HCT116 (cell line): ENCODE results near the gene TBRG1. TPM values are rescaled to one million over a fixed set of nuclear protein-coding genes. Genes with fewer than 3 reads are reported as not detected.

ENCODE experiments used
- ATAC-seq: fragments of 200-7000 bp; cut with Tn5 transposase; 2 replicates; pipeline ENCODE4 v1.9.1; 2020; ENCODE audit warnings: mild to moderate bottlenecking, moderate library complexity
- BruUV-seq: library from RNA; stranded (reverse); fragments of 400-500 nt; replicated peaks from 2 replicates; lab custom pipeline; 2021; lab: Mats Ljungman, UMichigan
- CTCF ChIA-PET: fragments of 300-600 bp; sonication (Branson Sonifier 250); formaldehyde crosslinking; loops from one replicate; lab custom pipeline; 2021; ENCODE audit warnings: antibody characterized with exemption; lab: Charles Lee
- POLR2A ChIA-PET: fragments of 300-600, 350-600 bp; sonication (Branson Sonifier 250); formaldehyde crosslinking; loops from one replicate; lab custom pipeline; 2021; ENCODE audit warnings: antibody characterized with exemption; lab: Charles Lee
- RAD21 ChIA-PET, 2 experiments: fragments of 300-600 bp; sonication (Branson Sonifier 250); formaldehyde crosslinking; loops; one replicate each; lab custom pipeline; 2023; ENCODE audit warnings: low total read pairs in 2 of 2; ENCODE audit not compliant: uncharacterized antibody in 2 of 2, unreplicated experiment in 2 of 2, low non-redundant PET in 1 of 2; lab: Charles Lee
- DNase-seq: peaks from one replicate; pipeline ENCODE4 v3.0.0-alpha.2; 2010; ENCODE audit warnings: low read depth, low spot score
- H2AFZ ChIP-seq: fragments of 200-600 bp; shearing (Covaris generic), sonication (generic); 2 replicates; pipeline ENCODE4 v1.6.1; 2017; ENCODE audit warnings: low read depth, mixed run types, mixed read lengths, antibody characterized with exemption, low read length; ENCODE audit not compliant: poor library complexity, severe bottlenecking
- H3K27ac ChIP-seq: 2 replicates; pipeline ENCODE4 v1.5.1; 2012; ENCODE audit warnings: low read depth, low read length
- H3K27me3 ChIP-seq: fragments of 200-600 bp; sonication (generic); 2 replicates; pipeline ENCODE4 v1.6.1; 2016; ENCODE audit warnings: mixed run types, low read length, mixed read lengths; ENCODE audit not compliant: insufficient read depth
- H3K36me3 ChIP-seq, 2 experiments: fragments of 200-500 bp in 1 of 2; fragments of 200-600 bp in 1 of 2; sonication (Bioruptor generic) in 1 of 2; sonication (generic) in 1 of 2; 2 replicates each; pipeline versions ENCODE4 v1.5.1 to v1.6.1; 2014 to 2016; ENCODE audit warnings: low read length in 2 of 2, inconsistent platforms in 1 of 2, mixed read lengths in 1 of 2, mixed run types in 1 of 2; ENCODE audit not compliant: insufficient read depth in 2 of 2, control insufficient read depth in 1 of 2
- H3K4me1 ChIP-seq, 2 experiments: fragments of 200-600 bp in 1 of 2; sonication (generic) in 1 of 2; 2 replicates each; pipeline versions ENCODE4 v1.5.1 to v1.6.1; 2012 to 2017; ENCODE audit warnings: low read length in 2 of 2, inconsistent platforms in 1 of 2, mild to moderate bottlenecking in 1 of 2, mixed read lengths in 1 of 2, mixed run types in 1 of 2, moderate library complexity in 1 of 2; ENCODE audit not compliant: insufficient read depth in 2 of 2, control insufficient read depth in 1 of 2
- H3K4me2 ChIP-seq: fragments of 200-600 bp; sonication (generic); 2 replicates; pipeline ENCODE4 v1.6.1; 2017; ENCODE audit warnings: mixed run types, low read length, mixed read lengths
- H3K4me3 ChIP-seq, 2 experiments: fragments of 200-600 bp in 1 of 2; sonication (generic) in 1 of 2; replicated peaks in 1 of 2; 2 replicates each; pipeline ENCODE4 v1.5.1; 2011 to 2016; ENCODE audit warnings: low read length in 2 of 2, control low read depth in 1 of 2, low read depth in 1 of 2, mild to moderate bottlenecking in 1 of 2, mixed read lengths in 1 of 2, mixed run types in 1 of 2
- H3K79me2 ChIP-seq: fragments of 200-600 bp; sonication (generic); 2 replicates; pipeline ENCODE4 v1.6.1; 2017; ENCODE audit warnings: mild to moderate bottlenecking, mixed run types, low read length, moderate library complexity, mixed read lengths; ENCODE audit not compliant: insufficient read depth
- H3K9ac ChIP-seq: fragments of 200-600 bp; sonication (generic); 2 replicates; pipeline ENCODE4 v1.6.1; 2016; ENCODE audit warnings: low read length, mixed read lengths
- H3K9me2 ChIP-seq: fragments of 200-600 bp; sonication (generic), shearing (Covaris generic); 2 replicates; pipeline ENCODE4 v1.6.1; 2017; ENCODE audit warnings: mixed run types, mild to moderate bottlenecking, moderate library complexity; ENCODE audit not compliant: insufficient read depth
- H3K9me3 ChIP-seq, 2 experiments: fragments of 200-500 bp in 1 of 2; fragments of 200-600 bp in 1 of 2; sonication (Bioruptor generic) in 1 of 2; sonication (generic) in 1 of 2; 2 replicates each; pipeline ENCODE4 v1.6.1; 2014 to 2017; ENCODE audit warnings: low read length in 2 of 2, mixed read lengths in 2 of 2, inconsistent platforms in 1 of 2, low read depth in 1 of 2, mild to moderate bottlenecking in 1 of 2, mixed run types in 1 of 2, moderate library complexity in 1 of 2; ENCODE audit not compliant: control insufficient read depth in 1 of 2, insufficient read depth in 1 of 2
- H4K20me1 ChIP-seq: fragments of 200-600 bp; sonication (generic), shearing (Covaris generic); 2 replicates; pipeline ENCODE4 v1.6.1; 2017; ENCODE audit warnings: mixed run types, mild to moderate bottlenecking, moderate library complexity; ENCODE audit not compliant: insufficient read depth
- CBX3 ChIP-seq: IDR thresholded peaks from 2 replicates; pipeline ENCODE4 v1.6.1; 2012; ENCODE audit warnings: low read depth
- CTCF ChIP-seq, 3 experiments: fragments of 200-600 bp in 1 of 3; sonication (generic) in 1 of 3; IDR thresholded peaks in 2 of 3; conservative IDR thresholded peaks in 1 of 3; 2 replicates each; pipeline ENCODE4 v1.5.1; 2012 to 2017; ENCODE audit warnings: low read depth in 2 of 3, low read length in 2 of 3, antibody characterized with exemption in 1 of 3, borderline replicate concordance in 1 of 3, control low read depth in 1 of 3, mild to moderate bottlenecking in 1 of 3, mixed read lengths in 1 of 3, mixed run types in 1 of 3, moderate library complexity in 1 of 3; ENCODE audit not compliant: insufficient read depth in 1 of 3
- EZH2 ChIP-seq: fragments of 200-600 bp; sonication (generic); IDR thresholded peaks from 2 replicates; pipeline ENCODE4 v1.6.1; 2017; ENCODE audit warnings: antibody characterized with exemption, mixed run types
- FOSL1 ChIP-seq: IDR thresholded peaks from 2 replicates; pipeline ENCODE4 v1.6.1; 2012; ENCODE audit warnings: low read depth
- JUND ChIP-seq: IDR thresholded peaks from 2 replicates; pipeline ENCODE4 v1.6.1; 2012
- POLR2AphosphoS5 ChIP-seq: IDR thresholded peaks from 2 replicates; pipeline ENCODE4 v1.6.1; 2011; ENCODE audit warnings: mild to moderate bottlenecking, low read depth, low read length, moderate library complexity
- REST ChIP-seq: IDR thresholded peaks from 2 replicates; pipeline ENCODE4 v1.6.1; 2012; ENCODE audit warnings: low read depth
- SP1 ChIP-seq: IDR thresholded peaks from 2 replicates; pipeline ENCODE4 v1.6.1; 2012; ENCODE audit warnings: low read depth
- SRF ChIP-seq: IDR thresholded peaks from 2 replicates; pipeline ENCODE4 v1.6.1; 2012; ENCODE audit warnings: low read depth
- TCF7L2 ChIP-seq: IDR thresholded peaks from 2 replicates; pipeline ENCODE4 v1.7.0; 2011; ENCODE audit warnings: borderline replicate concordance, inconsistent platforms; ENCODE audit not compliant: insufficient read depth, insufficient read length; ENCODE audit errors: extremely low read depth
- YY1 ChIP-seq: IDR thresholded peaks from 2 replicates; pipeline ENCODE4 v1.6.1; 2011; ENCODE audit warnings: low read length, low read depth, moderate library complexity, mild to moderate bottlenecking; ENCODE audit not compliant: insufficient replicate concordance; ENCODE audit errors: extremely low read depth
- ZFX ChIP-seq: fragments of 450-650 bp; IDR thresholded peaks from 2 replicates; pipeline ENCODE4 v1.6.1; 2017
- ZNF274 ChIP-seq: fragments of 200-500 bp; sonication (Bioruptor generic); IDR thresholded peaks from 2 replicates; pipeline ENCODE4 v1.6.1; 2014; ENCODE audit warnings: mild to moderate bottlenecking, low read depth, low read length, inconsistent platforms
- intact Hi-C: fragments of 100-400 bp; cut with micrococcal nuclease; formaldehyde crosslinking; loops from 2 replicates; pipeline ENCODE4 v1.10.0; 2022
- total RNA-seq: library from RNA; stranded (reverse); gene quantifications from one replicate; pipeline ENCODE4 v1.2.1, GENCODE V29; 2021; ENCODE audit not compliant: unreplicated experiment
- TF ChIP-seq, protein P1 (sequence below): IDR thresholded peaks from 2 replicates; pipeline ENCODE4 v1.6.1; 2012
- TF ChIP-seq, protein P2 (sequence below): IDR thresholded peaks from 2 replicates; pipeline ENCODE4 v1.6.1; 2012
- TF ChIP-seq, protein P3 (sequence below): IDR thresholded peaks from 2 replicates; pipeline ENCODE4 v1.6.1; 2011; ENCODE audit warnings: mild to moderate bottlenecking, low read length, moderate library complexity; ENCODE audit not compliant: insufficient replicate concordance; ENCODE audit errors: extremely low read depth

TBRG1 gene
- total RNA-seq, 1 experiment from 2014 or later = 29.6 TPM

- TF ChIP-seq YY1 (no peak), SRF (no peak), CBX3 (no peak), ZFX (no peak), JUND (no peak), SP1 (no peak), TCF7L2 (no peak), CTCF (IDR thresholded peaks at IDR 0.05 in 2 of 3, conservative IDR thresholded peaks at IDR 0.05 in 1 of 3; ENCODE audit: borderline replicate concordance in 1 of 3, insufficient read depth in 1 of 3, low read depth in 2 of 3, low read length in 2 of 3) (no peak), ZNF274 (no peak)
- TF ChIP-seq, protein P1, sequence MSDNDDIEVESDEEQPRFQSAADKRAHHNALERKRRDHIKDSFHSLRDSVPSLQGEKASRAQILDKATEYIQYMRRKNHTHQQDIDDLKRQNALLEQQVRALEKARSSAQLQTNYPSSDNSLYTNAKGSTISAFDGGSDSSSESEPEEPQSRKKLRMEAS = no peak
- TF ChIP-seq, protein P2, sequence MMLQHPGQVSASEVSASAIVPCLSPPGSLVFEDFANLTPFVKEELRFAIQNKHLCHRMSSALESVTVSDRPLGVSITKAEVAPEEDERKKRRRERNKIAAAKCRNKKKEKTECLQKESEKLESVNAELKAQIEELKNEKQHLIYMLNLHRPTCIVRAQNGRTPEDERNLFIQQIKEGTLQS = no peak
- TF ChIP-seq, all 23 proteins: peak for 0
Measured at GRCh38 chr11:124670732-124671131, 48.1 kb downstream of the TBRG1 start (continued).

- no peak for DNase-seq
- Histone ChIP-seq H3K9ac (peak overlapping the region; percentile 88), H3K9me3 (no peaks in the 10 kb centered on the region), H4K20me1 (no peaks in the 10 kb centered on the region), H3K4me2 (peak overlapping the region; percentile 85), H3K79me2 (no peaks in the 10 kb centered on the region), H3K9me2 (no peaks in the 10 kb centered on the region), H3K36me3 (no peaks in the 10 kb centered on the region), H3K4me3 (peak overlapping the region; percentile 75 to 90), H3K4me1 (peaks cover 3 to 20% of the 10 kb centered on the region in 2 experiments; a peak in 3 of 4 replicates), H3K27ac (peak overlapping the region; percentile 69), H2AFZ (no peak overlapping the region), H3K27me3 (no peaks in the 10 kb centered on the region)
- ChIA-PET RAD21 (no interaction called here), CTCF (interaction anchor here (1.2 to 1.7 kb wide), 3 partner anchors 10 to 121 kb away, joined by 3 to 6 read pairs (median 5); no protein-coding TSS in a partner anchor), POLR2A (interaction anchor here (1.0 kb wide), 1 partner anchor 10 kb away, joined by 3 read pairs; no protein-coding TSS in a partner anchor)
- intact Hi-C loops = no loop called here
- peak; percentile 1; the same call in 1 of the 2 replicates for ATAC-seq
- no TSS peak for BruUV-seq
- TF ChIP-seq FOSL1 (no peak), CBX3 (no peak), EZH2 (no peak), ZFX (no peak), REST (no peak), POLR2AphosphoS5 (no peak), TCF7L2 (no peak)
- TF ChIP-seq, protein P3, sequence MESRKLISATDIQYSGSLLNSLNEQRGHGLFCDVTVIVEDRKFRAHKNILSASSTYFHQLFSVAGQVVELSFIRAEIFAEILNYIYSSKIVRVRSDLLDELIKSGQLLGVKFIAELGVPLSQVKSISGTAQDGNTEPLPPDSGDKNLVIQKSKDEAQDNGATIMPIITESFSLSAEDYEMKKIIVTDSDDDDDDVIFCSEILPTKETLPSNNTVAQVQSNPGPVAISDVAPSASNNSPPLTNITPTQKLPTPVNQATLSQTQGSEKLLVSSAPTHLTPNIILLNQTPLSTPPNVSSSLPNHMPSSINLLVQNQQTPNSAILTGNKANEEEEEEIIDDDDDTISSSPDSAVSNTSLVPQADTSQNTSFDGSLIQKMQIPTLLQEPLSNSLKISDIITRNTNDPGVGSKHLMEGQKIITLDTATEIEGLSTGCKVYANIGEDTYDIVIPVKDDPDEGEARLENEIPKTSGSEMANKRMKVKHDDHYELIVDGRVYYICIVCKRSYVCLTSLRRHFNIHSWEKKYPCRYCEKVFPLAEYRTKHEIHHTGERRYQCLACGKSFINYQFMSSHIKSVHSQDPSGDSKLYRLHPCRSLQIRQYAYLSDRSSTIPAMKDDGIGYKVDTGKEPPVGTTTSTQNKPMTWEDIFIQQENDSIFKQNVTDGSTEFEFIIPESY = no peak
Measured at GRCh38 chr11:124672536-124673215, 50.0 kb downstream of the TBRG1 start.
